Measurements from ENCODE around the gene TFIP11.

The TFIP11 gene

DNA sequence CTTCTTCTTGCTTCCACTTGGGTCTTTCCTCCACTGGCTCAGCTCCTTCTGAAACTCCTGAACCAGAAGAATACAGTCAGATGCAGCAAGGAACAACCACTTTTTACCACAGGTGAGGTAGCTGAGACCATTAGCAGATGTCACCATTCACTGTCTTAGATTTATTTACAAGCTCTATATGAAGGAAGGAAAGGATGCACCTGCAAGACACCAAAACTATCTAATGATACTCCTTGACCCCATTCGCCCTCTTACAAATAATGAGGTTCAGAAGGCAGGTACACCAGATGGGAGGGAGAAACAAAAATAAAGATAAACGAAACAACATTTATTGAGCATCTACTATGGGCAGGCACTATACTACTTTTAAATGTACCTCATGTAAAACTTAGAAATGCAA lies 10.3 kb downstream of the TFIP11 start:
- Histone ChIP-seq H3K27me3 (ENCODE audit: insufficient read depth, low read depth) (no peaks in the 10 kb centered on the region), H3K36me3 (ENCODE audit: insufficient read depth) (peaks cover 28% of the 10 kb centered on the region; the same call in 1 of the 2 replicates), H3K4me3 (IDR thresholded peaks at IDR 0.05; ENCODE audit: insufficient read depth, low read depth, low read length) (no peak overlapping the region), H3K4me1 (ENCODE audit: low read depth, poor library complexity, severe bottlenecking) (peaks cover 85% of the 10 kb centered on the region), H3K4me2 (peak overlapping the region; percentile 72), H3K9ac (0 out of 2 replicates have a peak overlapping the region, but pooled peaks have one; percentile 6), H2AFZ (ENCODE audit: low read depth) (no peak overlapping the region), H3K27ac (peak overlapping the region; percentile 88), H4K20me1 (ENCODE audit: insufficient read depth) (no peaks in the 10 kb centered on the region), H3K79me2 (ENCODE audit: insufficient read depth, low read depth) (peaks cover 26% of the 10 kb centered on the region; the same call in 1 of the 2 replicates)
- TF ChIP-seq, protein P1, sequence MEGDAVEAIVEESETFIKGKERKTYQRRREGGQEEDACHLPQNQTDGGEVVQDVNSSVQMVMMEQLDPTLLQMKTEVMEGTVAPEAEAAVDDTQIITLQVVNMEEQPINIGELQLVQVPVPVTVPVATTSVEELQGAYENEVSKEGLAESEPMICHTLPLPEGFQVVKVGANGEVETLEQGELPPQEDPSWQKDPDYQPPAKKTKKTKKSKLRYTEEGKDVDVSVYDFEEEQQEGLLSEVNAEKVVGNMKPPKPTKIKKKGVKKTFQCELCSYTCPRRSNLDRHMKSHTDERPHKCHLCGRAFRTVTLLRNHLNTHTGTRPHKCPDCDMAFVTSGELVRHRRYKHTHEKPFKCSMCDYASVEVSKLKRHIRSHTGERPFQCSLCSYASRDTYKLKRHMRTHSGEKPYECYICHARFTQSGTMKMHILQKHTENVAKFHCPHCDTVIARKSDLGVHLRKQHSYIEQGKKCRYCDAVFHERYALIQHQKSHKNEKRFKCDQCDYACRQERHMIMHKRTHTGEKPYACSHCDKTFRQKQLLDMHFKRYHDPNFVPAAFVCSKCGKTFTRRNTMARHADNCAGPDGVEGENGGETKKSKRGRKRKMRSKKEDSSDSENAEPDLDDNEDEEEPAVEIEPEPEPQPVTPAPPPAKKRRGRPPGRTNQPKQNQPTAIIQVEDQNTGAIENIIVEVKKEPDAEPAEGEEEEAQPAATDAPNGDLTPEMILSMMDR (conservative IDR thresholded peaks at IDR 0.05; ENCODE audit: low read depth, low read length), result no peak

DNA sequence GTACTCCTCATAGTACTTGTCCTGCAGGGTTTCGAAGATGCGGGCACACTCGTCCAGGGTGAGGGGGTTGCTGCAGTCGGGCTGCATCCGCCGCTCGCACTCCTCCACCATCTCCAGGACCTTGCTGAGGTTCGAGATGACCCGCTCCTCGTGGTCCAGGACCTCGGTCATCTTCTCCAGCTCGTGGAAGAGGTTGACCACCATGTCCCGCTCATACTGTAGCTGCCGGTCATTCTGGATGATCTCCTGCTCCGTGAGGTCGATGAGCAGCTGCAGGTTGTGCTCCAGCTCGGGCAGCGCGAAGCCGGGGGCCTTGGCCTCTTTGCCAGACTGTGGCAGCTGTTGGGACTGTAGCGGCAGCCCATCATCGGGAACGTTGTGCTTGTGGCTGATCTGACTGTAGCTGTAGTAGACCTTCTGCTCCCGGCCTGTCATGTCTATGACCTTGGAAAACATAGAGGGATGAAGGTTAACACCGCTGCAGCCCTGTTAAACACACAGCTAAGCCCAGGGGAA lies 13.0 kb downstream of the TFIP11 start:
- no peak overlapping the region for H3K4me3 ChIP-seq (IDR thresholded peaks at IDR 0.05; ENCODE audit: insufficient read depth, low read depth, low read length)
- TF ChIP-seq, protein P1 (conservative IDR thresholded peaks at IDR 0.05; ENCODE audit: low read depth, low read length), result no peak
- no peaks in the 10 kb centered on the region for H4K20me1 ChIP-seq (ENCODE audit: insufficient read depth)
- H3K79me2 ChIP-seq (ENCODE audit: insufficient read depth, low read depth), result peaks cover 32% of the 10 kb centered on the region; the same call in 1 of the 2 replicates
- no peak overlapping the region for H3K27ac ChIP-seq
- H3K4me2 ChIP-seq, result no peak overlapping the region
- no peaks in the 10 kb centered on the region for H3K27me3 ChIP-seq (ENCODE audit: insufficient read depth, low read depth)
- H3K36me3 ChIP-seq (ENCODE audit: insufficient read depth), result peaks cover 28% of the 10 kb centered on the region; the same call in 1 of the 2 replicates
- peaks cover 88% of the 10 kb centered on the region for H3K4me1 ChIP-seq (ENCODE audit: low read depth, poor library complexity, severe bottlenecking)
- no peak overlapping the region for H3K9ac ChIP-seq
- no peak overlapping the region for H2AFZ ChIP-seq (ENCODE audit: low read depth)

DNA sequence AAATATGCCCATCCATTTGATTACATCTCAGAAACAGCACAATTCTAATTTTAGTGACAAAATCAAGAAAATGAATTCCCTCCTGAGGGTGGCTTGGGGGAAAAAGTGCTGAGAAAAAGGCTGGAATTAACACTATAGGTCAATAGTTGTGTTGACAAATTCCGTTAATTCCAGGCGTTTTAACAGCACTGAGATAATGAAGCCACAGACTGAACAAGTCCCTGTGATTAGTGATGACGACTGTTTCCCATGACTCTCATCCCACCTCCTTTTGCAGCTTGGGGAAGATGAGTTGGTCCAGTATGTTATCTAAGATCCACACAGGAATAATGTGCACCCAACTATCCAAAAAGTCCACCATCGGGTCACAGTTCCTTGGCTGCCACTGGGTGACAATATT lies 15.8 kb downstream of the TFIP11 start:
- H2AFZ ChIP-seq (ENCODE audit: low read depth), result no peak overlapping the region
- TF ChIP-seq, protein P1 (conservative IDR thresholded peaks at IDR 0.05; ENCODE audit: low read depth, low read length), result no peak
- H3K27me3 ChIP-seq (ENCODE audit: insufficient read depth, low read depth), result no peaks in the 10 kb centered on the region
- no peaks in the 10 kb centered on the region for H4K20me1 ChIP-seq (ENCODE audit: insufficient read depth)
- H3K4me2 ChIP-seq, result peak overlapping the region; percentile 80; the same call in 1 of the 2 replicates
- no peak overlapping the region for H3K9ac ChIP-seq
- H3K27ac ChIP-seq, result peak overlapping the region; percentile 15; the same call in 1 of the 2 replicates
- peaks cover 53% of the 10 kb centered on the region; the same call in 1 of the 2 replicates for H3K79me2 ChIP-seq (ENCODE audit: insufficient read depth, low read depth)
- no peak overlapping the region for H3K4me3 ChIP-seq (IDR thresholded peaks at IDR 0.05; ENCODE audit: insufficient read depth, low read depth, low read length)
- H3K4me1 ChIP-seq (ENCODE audit: low read depth, poor library complexity, severe bottlenecking), result peaks cover 87% of the 10 kb centered on the region
- H3K36me3 ChIP-seq (ENCODE audit: insufficient read depth), result peaks cover 48% of the 10 kb centered on the region; the same call in 1 of the 2 replicates

DNA sequence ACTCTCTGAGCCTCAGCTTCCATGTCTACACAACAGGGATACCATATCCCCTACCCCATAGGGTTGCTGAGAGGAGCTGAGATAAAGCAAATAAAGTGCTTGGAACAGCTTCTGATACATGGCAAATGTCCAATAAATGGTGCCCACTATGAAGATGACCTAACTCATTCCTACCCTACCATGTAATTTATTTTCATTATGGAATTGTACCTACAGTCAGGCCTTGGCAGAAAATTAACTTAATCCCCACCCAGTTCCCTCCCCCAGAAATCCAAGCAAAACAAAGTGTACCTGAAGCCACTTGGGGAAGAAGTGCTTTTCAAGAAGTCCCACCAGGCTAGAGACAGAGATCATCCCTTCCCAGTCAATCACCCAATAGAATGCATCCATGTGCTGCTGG lies 17.8 kb downstream of the TFIP11 start:
- Histone ChIP-seq H3K27me3 (ENCODE audit: insufficient read depth, low read depth) (no peaks in the 10 kb centered on the region), H3K36me3 (ENCODE audit: insufficient read depth) (peaks cover 44% of the 10 kb centered on the region; the same call in 1 of the 2 replicates), H3K79me2 (ENCODE audit: insufficient read depth, low read depth) (peaks cover 55% of the 10 kb centered on the region; the same call in 1 of the 2 replicates), H3K9ac (no peak overlapping the region; the same call in 1 of the 2 replicates), H3K4me1 (ENCODE audit: low read depth, poor library complexity, severe bottlenecking) (peaks cover 87% of the 10 kb centered on the region), H3K4me3 (IDR thresholded peaks at IDR 0.05; ENCODE audit: insufficient read depth, low read depth, low read length) (no peak overlapping the region), H3K4me2 (peak overlapping the region; percentile 36; the same call in 1 of the 2 replicates), H4K20me1 (ENCODE audit: insufficient read depth) (no peaks in the 10 kb centered on the region), H3K27ac (peak overlapping the region; percentile 20; the same call in 1 of the 2 replicates), H2AFZ (ENCODE audit: low read depth) (no peak overlapping the region)
- TF ChIP-seq, protein P1 (conservative IDR thresholded peaks at IDR 0.05; ENCODE audit: low read depth, low read length), result no peak

Data from KMS-11 (cell line).